ENCODE measurements around the gene SLC6A18. TPM values are rescaled to one million over a fixed set of nuclear protein-coding genes. Genes with fewer than 3 reads are reported as not detected.

The SLC6A18 gene
- total RNA-seq, 2 experiments from 2014 or later: not detected

DNA sequence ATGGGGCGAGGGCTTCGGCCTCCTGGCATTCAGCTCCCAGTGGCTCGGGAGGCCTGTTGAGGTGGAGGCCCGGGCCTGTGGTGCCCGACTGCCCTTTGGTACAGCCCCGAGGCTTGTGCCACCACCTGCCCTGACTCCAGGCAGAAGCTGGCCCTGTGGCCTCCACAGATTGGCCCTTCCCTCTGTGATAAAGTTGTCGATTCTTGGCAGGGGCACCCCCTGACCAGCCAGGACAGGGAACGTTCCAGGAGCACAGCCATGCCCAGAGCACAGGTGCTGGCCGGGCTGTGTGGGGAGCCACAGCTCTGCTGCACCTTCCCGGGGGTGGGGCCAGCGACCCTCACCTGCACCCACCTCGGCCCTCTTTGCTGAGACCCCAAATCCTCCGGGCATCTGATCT, 32.7 kb downstream of the SLC6A18 start:
- no peaks in the 10 kb centered on the region for H3K27me3 Mint-ChIP-seq

DNA sequence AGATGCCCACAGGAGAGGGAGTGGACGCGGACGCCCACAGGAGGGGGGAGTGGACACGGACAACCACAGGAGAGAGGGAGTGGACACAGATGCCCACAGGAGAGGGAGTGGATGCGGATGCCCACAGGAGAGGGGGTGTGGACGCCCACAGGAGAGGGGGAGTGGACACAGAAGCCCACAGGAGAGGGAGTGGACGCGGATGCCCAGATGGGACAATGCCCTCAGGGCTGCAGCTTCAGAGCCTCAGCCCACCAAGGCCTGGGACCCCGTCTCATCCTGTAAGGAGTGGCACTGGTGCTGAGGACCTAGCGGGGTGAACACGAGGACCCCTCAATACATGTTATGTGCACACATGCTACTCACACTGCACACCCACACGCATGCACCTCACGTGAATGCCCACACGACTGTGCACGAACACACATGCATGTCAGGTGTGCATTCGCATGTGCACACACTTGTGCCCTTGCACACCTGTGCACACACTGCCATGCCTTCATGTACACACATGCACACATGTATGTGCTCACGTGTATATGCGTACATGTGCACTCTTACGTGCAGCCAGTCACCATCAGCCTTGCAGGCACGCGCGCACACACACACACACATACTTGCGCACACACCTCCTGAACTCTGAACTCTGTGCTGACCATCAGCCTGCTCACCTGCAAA, 34.8 kb downstream of the SLC6A18 start:
- CTCF ChIA-PET: no interaction called here
- H3K36me3 Mint-ChIP-seq (ENCODE audit: low read depth): peaks cover 15% of the 10 kb centered on the region
- peaks cover 6% of the 10 kb centered on the region for H3K9me3 Mint-ChIP-seq
- DNase-seq (no peak), ATAC-seq (no peak)
- H3K4me3 Mint-ChIP-seq: no peak overlapping the region
- no peaks in the 10 kb centered on the region for H3K27me3 Mint-ChIP-seq
- POLR2A ChIA-PET: no interaction called here
- TF ChIP-seq, protein P1, sequence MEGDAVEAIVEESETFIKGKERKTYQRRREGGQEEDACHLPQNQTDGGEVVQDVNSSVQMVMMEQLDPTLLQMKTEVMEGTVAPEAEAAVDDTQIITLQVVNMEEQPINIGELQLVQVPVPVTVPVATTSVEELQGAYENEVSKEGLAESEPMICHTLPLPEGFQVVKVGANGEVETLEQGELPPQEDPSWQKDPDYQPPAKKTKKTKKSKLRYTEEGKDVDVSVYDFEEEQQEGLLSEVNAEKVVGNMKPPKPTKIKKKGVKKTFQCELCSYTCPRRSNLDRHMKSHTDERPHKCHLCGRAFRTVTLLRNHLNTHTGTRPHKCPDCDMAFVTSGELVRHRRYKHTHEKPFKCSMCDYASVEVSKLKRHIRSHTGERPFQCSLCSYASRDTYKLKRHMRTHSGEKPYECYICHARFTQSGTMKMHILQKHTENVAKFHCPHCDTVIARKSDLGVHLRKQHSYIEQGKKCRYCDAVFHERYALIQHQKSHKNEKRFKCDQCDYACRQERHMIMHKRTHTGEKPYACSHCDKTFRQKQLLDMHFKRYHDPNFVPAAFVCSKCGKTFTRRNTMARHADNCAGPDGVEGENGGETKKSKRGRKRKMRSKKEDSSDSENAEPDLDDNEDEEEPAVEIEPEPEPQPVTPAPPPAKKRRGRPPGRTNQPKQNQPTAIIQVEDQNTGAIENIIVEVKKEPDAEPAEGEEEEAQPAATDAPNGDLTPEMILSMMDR (IDR thresholded peaks at IDR 0.05): no peak
- H3K27ac Mint-ChIP-seq: no peak overlapping the region
- intact Hi-C loops (cut with micrococcal nuclease): no loop called here
- H3K4me1 Mint-ChIP-seq (ENCODE audit: low read depth): peaks cover 14% of the 10 kb centered on the region

More for the DNA sequence above, 32.7 kb downstream of the SLC6A18 start:
- H3K4me3 Mint-ChIP-seq: no peak overlapping the region
- no peak for DNase-seq
- no peak for ATAC-seq
- H3K27ac Mint-ChIP-seq: no peak overlapping the region
- intact Hi-C loops (cut with micrococcal nuclease): no loop called here
- POLR2A ChIA-PET: interaction anchor here (0.7 kb wide), 1 partner anchor 42 kb away, joined by 3 read pairs; no protein-coding TSS in a partner anchor
- TF ChIP-seq, protein P1 (IDR thresholded peaks at IDR 0.05): no peak
- H3K9me3 Mint-ChIP-seq: peaks cover 6% of the 10 kb centered on the region
- peaks cover 14% of the 10 kb centered on the region for H3K36me3 Mint-ChIP-seq (ENCODE audit: low read depth)
- peaks cover 20% of the 10 kb centered on the region for H3K4me1 Mint-ChIP-seq (ENCODE audit: low read depth)
- CTCF ChIA-PET: no interaction called here

GRCh38 chr5:1261643-1262042, 36.5 kb downstream of the SLC6A18 start:
- Mint-ChIP-seq H3K27ac (no peak overlapping the region), H3K4me3 (no peak overlapping the region), H3K4me1 (ENCODE audit: low read depth) (no peaks in the 10 kb centered on the region), H3K27me3 (no peaks in the 10 kb centered on the region), H3K36me3 (ENCODE audit: low read depth) (peaks cover 19% of the 10 kb centered on the region), H3K9me3 (peaks cover 6% of the 10 kb centered on the region)
- ATAC-seq: no peak
- ChIA-PET CTCF (no interaction called here), POLR2A (interaction anchor here (1.1 kb wide), 1 partner anchor 84 kb away, joined by 3 read pairs; no protein-coding TSS in a partner anchor)
- intact Hi-C loops (cut with micrococcal nuclease): no loop called here
- DNase-seq: no peak
- TF ChIP-seq, protein P1 (IDR thresholded peaks at IDR 0.05): no peak

DNA sequence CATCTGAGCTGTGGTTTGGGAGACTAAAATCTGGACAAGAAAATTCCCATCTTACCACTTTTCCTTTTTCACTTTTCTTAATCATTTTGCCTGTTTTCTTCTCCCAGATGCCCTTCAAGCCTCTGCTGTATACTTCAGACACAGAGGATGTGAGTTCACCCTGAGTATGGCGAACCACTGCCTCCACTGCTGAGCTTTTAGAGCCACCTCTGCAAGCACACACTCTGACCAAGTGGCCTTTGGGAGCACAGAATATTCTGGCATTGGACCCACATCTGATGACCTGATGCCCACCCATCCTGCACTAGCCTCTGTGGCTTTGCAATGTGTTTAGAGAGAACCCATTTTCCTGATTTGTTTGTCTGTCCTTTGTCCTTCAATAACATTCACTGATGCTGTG, 37.2 kb downstream of the SLC6A18 start:
- DNase-seq (no peak), ATAC-seq (no peak)
- CTCF ChIA-PET: no interaction called here
- Mint-ChIP-seq H3K4me3 (no peak overlapping the region), H3K4me1 (ENCODE audit: low read depth) (no peaks in the 10 kb centered on the region), H3K36me3 (ENCODE audit: low read depth) (peaks cover 23% of the 10 kb centered on the region), H3K27me3 (no peaks in the 10 kb centered on the region), H3K9me3 (peaks cover 6% of the 10 kb centered on the region), H3K27ac (no peak overlapping the region)
- intact Hi-C loops (cut with micrococcal nuclease): no loop called here
- POLR2A ChIA-PET: interaction anchor here (0.6 to 1.1 kb wide), 2 partner anchors 70 to 83 kb away, joined by 3 read pairs; no protein-coding TSS in a partner anchor
- TF ChIP-seq, protein P1 (IDR thresholded peaks at IDR 0.05): no peak

DNA sequence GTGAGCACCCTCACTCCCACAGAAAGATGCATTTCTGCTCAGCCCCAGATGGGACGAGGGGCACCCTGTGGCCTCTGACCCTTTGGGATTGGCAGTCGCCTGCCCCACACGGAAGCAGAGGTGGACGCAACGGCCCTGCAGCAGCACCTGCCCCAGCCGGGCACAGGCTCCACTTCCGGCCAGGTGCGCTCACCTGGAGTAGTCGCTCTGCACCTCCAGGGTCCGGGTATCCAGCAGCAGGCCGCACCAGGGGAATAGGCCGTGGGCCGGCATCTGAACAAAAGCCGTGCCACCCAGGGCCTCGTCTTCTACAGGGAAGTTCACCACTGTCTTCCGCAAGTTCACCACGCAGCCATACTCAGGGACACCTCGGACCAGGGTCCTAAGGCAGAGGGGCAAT, 39.0 kb downstream of the SLC6A18 start:
- H3K36me3 Mint-ChIP-seq (ENCODE audit: low read depth): peaks cover 29% of the 10 kb centered on the region
- H3K4me3 Mint-ChIP-seq: no peak overlapping the region
- peaks cover 6% of the 10 kb centered on the region for H3K9me3 Mint-ChIP-seq
- ChIA-PET CTCF (no interaction called here), POLR2A (interaction anchor here (0.5 kb wide), 1 partner anchor 310 kb away, joined by 4 read pairs; no protein-coding TSS in a partner anchor)
- no peak overlapping the region for H3K27ac Mint-ChIP-seq
- DNase-seq (no peak), ATAC-seq (no peak)
- TF ChIP-seq, protein P1 (IDR thresholded peaks at IDR 0.05): no peak
- H3K4me1 Mint-ChIP-seq (ENCODE audit: low read depth): peaks cover 11% of the 10 kb centered on the region
- intact Hi-C loops (cut with micrococcal nuclease): no loop called here
- H3K27me3 Mint-ChIP-seq: no peaks in the 10 kb centered on the region

All from activated CD8-positive, alpha-beta T cell treated with anti-CD3 and anti-CD28 coated beads for 36 hours (primary cell).